Lower leg skin (tissue), 4 donors: ENCODE results near the gene IYD. TPM values are rescaled to one million over a fixed set of nuclear protein-coding genes. Genes with fewer than 3 reads are reported as not detected.

ENCODE experiments used
- DNase-seq, 2 donors: peaks; one replicate each; pipeline ENCODE4 v3.0.0-alpha.2; 2019; ENCODE audit warnings: low spot score in 2 of 2
- H3K4me3 ChIP-seq: fragments of 200-600 bp; sonication (generic); 2 replicates; pipeline ENCODE4 v1.5.1; 2017; ENCODE audit warnings: mild to moderate bottlenecking, low read depth; ENCODE audit not compliant: poor library complexity, severe bottlenecking
- CTCF ChIP-seq, 3 donors: fragments of 450-650 bp; IDR thresholded peaks; one replicate each; pipeline ENCODE4 v1.5.1; 2016; ENCODE audit warnings: antibody characterized with exemption in 3 of 3, mild to moderate bottlenecking in 3 of 3, moderate library complexity in 2 of 3
- POLR2A ChIP-seq, 2 donors: fragments of 450-650 bp; IDR thresholded peaks; one replicate each; pipeline ENCODE4 v1.6.1; 2016 to 2017; ENCODE audit warnings: antibody characterized with exemption in 2 of 2, mild to moderate bottlenecking in 1 of 2, moderate library complexity in 1 of 2
- WGBS, 2 donors: methylation state at CpG; one replicate each; pipeline ENCODE4 v1.1.5; 2018; 5-methylcytosine and 5-hydroxymethylcytosine counted together
- intact Hi-C: fragments of 100-400 bp; cut with DNase I; formaldehyde crosslinking; loops from one replicate; pipeline ENCODE4 v1.15.0; 2023; ENCODE audit warnings: low total_unique reads
- total RNA-seq, 4 donors: library from RNA; depleted of rRNA; stranded (reverse); fragments of >200 nt; gene quantifications; one replicate each; pipeline ENCODE4 v1.1.0, GENCODE V29; 2016

The IYD gene
- total RNA-seq, 4 donors from 2014 or later: 0.42 to 3.1 (median 0.99) TPM

GRCh38 chr6:150391890-150392289, 23.1 kb downstream of the IYD start:
- DNase-seq: no peak
- WGBS, 2 donors: 60 to 65% methylated on average over 3 of the region's 3 CpGs
- TF ChIP-seq CTCF (IDR thresholded peaks at IDR 0.05): no peak
- TF ChIP-seq POLR2A (IDR thresholded peaks at IDR 0.05): no peak
- no peak overlapping the region for H3K4me3 ChIP-seq
- intact Hi-C loops: loop anchor here (10.0 kb wide), 1 partner anchor 307 kb away; no protein-coding TSS in a partner anchor

- no peak for DNase-seq
- H3K4me3 ChIP-seq: no peak overlapping the region
- WGBS, 2 donors: 91% methylated on average over 12 of the region's 12 CpGs
- TF ChIP-seq POLR2A (IDR thresholded peaks at IDR 0.05) (no peak), CTCF (IDR thresholded peaks at IDR 0.05) (no peak)
- intact Hi-C loops: loop anchor here (10.0 kb wide), 1 partner anchor 308 kb away; no protein-coding TSS in a partner anchor
These were observed 23.8 kb downstream of the IYD start for GRCh38 chr6:150392452-150393220.

GRCh38 chr6:150394053-150394898, 25.5 kb downstream of the IYD start:
- WGBS, 2 donors: 85 to 91% methylated on average over 6 of the region's 6 CpGs
- no peak overlapping the region for H3K4me3 ChIP-seq
- no peak for TF ChIP-seq POLR2A (IDR thresholded peaks at IDR 0.05)
- no peak for TF ChIP-seq CTCF (IDR thresholded peaks at IDR 0.05)
- intact Hi-C loops: loop anchor here (10.0 kb wide), 1 partner anchor 309 kb away; no protein-coding TSS in a partner anchor
- no peak for DNase-seq

GRCh38 chr6:150394899-150395295, 26.1 kb downstream of the IYD start:
- no peak overlapping the region for H3K4me3 ChIP-seq
- intact Hi-C loops: loop anchor here (10.0 kb wide), 1 partner anchor 310 kb away; no protein-coding TSS in a partner anchor
- WGBS, 2 donors: 84 to 88% methylated on average over 3 of the region's 3 CpGs
- no peak for DNase-seq
- no peak for TF ChIP-seq CTCF (IDR thresholded peaks at IDR 0.05)
- no peak for TF ChIP-seq POLR2A (IDR thresholded peaks at IDR 0.05)

- 52 to 54% methylated on average over 12 of the region's 12 CpGs for WGBS, 2 donors
- H3K4me3 ChIP-seq: no peak overlapping the region
- DNase-seq: no peak
- intact Hi-C loops: loop anchor here (10.0 kb wide), 1 partner anchor 311 kb away; no protein-coding TSS in a partner anchor
- TF ChIP-seq POLR2A (IDR thresholded peaks at IDR 0.05) (no peak), CTCF (IDR thresholded peaks at IDR 0.05) (peak in 1 of 3 donors; percentile 22)
These were observed 26.7 kb downstream of the IYD start for GRCh38 chr6:150395388-150396009.
